Mesothelial cell of epicardium (in vitro differentiated cells): ENCODE results near the gene LAMTOR2. TPM values are rescaled to one million over a fixed set of nuclear protein-coding genes. Genes with fewer than 3 reads are reported as not detected.

Experiments
- DNase-seq, 2 experiments: peaks; one replicate each; pipeline ENCODE4 v3.0.0; 2021; ENCODE audit warnings: low spot score in 2 of 2; ENCODE audit not compliant: unreplicated experiment in 2 of 2
- H3K27ac Mint-ChIP-seq: 2 replicates; pipeline ENCODE4 v1.8.0; 2021; ENCODE audit warnings: mixed read lengths
- H3K27me3 Mint-ChIP-seq: 2 replicates; pipeline ENCODE4 v1.8.0; 2021; ENCODE audit warnings: low read depth, mixed read lengths
- H3K36me3 Mint-ChIP-seq: 2 replicates; pipeline ENCODE4 v1.8.0; 2021; ENCODE audit warnings: mixed read lengths
- H3K4me1 Mint-ChIP-seq: 2 replicates; pipeline ENCODE4 v1.8.0; 2021; ENCODE audit warnings: mixed read lengths
- H3K4me3 Mint-ChIP-seq: 2 replicates; pipeline ENCODE4 v1.8.0; 2021; ENCODE audit warnings: mild to moderate bottlenecking, moderate library complexity, mixed read lengths
- H3K9me3 Mint-ChIP-seq: 2 replicates; pipeline ENCODE4 v1.8.0; 2021; ENCODE audit warnings: mixed read lengths
- CTCF ChIP-seq: fragments of 200-600 bp; sonication (generic); IDR thresholded peaks from one replicate; pipeline ENCODE4 v1.5.0; 2021; ENCODE audit warnings: antibody characterized with exemption; ENCODE audit not compliant: unreplicated experiment
- total RNA-seq: library from RNA; stranded (reverse); gene quantifications from 3 replicates; pipeline ENCODE4 v1.2.1, GENCODE V29; 2021

Gene LAMTOR2
- total RNA-seq, 1 donor from 2014 or later = 39.5 TPM

- H3K9me3 Mint-ChIP-seq = no peaks in the 10 kb centered on the region
- H3K27me3 Mint-ChIP-seq = no peaks in the 10 kb centered on the region
- peak overlapping the region; percentile 55 for H3K27ac Mint-ChIP-seq
- no peak overlapping the region for H3K4me3 Mint-ChIP-seq
- H3K4me1 Mint-ChIP-seq = peaks cover 70% of the 10 kb centered on the region
- H3K36me3 Mint-ChIP-seq = peaks cover 20% of the 10 kb centered on the region
- DNase-seq = no peak
- no peak for TF ChIP-seq CTCF
These were observed 20.1 kb downstream of the LAMTOR2 start for GRCh38 chr1:156074661-156075060.

- H3K4me3 Mint-ChIP-seq = no peak overlapping the region
- no peaks in the 10 kb centered on the region for H3K27me3 Mint-ChIP-seq
- peak overlapping the region; percentile 79 for H3K27ac Mint-ChIP-seq
- TF ChIP-seq CTCF = no peak
- no peaks in the 10 kb centered on the region for H3K9me3 Mint-ChIP-seq
- no peak for DNase-seq
- peaks cover 75% of the 10 kb centered on the region for H3K4me1 Mint-ChIP-seq
- H3K36me3 Mint-ChIP-seq = peaks cover 21% of the 10 kb centered on the region
These were observed 20.6 kb downstream of the LAMTOR2 start for GRCh38 chr1:156075162-156075561.

- TF ChIP-seq CTCF = no peak
- no peak for DNase-seq
- Mint-ChIP-seq H3K4me3 (no peak overlapping the region), H3K4me1 (peaks cover 70% of the 10 kb centered on the region), H3K27me3 (no peaks in the 10 kb centered on the region), H3K27ac (peak overlapping the region; percentile 79), H3K36me3 (peaks cover 21% of the 10 kb centered on the region), H3K9me3 (no peaks in the 10 kb centered on the region)
These were observed 21.2 kb downstream of the LAMTOR2 start for GRCh38 chr1:156075775-156076204.

- TF ChIP-seq CTCF = no peak
- no peak for DNase-seq
- no peaks in the 10 kb centered on the region for H3K27me3 Mint-ChIP-seq
- no peak overlapping the region for H3K4me3 Mint-ChIP-seq
- no peaks in the 10 kb centered on the region for H3K9me3 Mint-ChIP-seq
- H3K27ac Mint-ChIP-seq = peak overlapping the region; percentile 40
- H3K36me3 Mint-ChIP-seq = peaks cover 21% of the 10 kb centered on the region
- peaks cover 69% of the 10 kb centered on the region for H3K4me1 Mint-ChIP-seq
These were observed 22.2 kb downstream of the LAMTOR2 start for GRCh38 chr1:156076609-156077429.

GRCh38 chr1:156077430-156077760 is 22.8 kb downstream of the LAMTOR2 start:
- no peak for DNase-seq

More at GRCh38 chr1:156077430-156077760, 22.8 kb downstream of the LAMTOR2 start:
- Mint-ChIP-seq H3K9me3 (no peaks in the 10 kb centered on the region), H3K4me1 (peaks cover 64% of the 10 kb centered on the region), H3K27ac (peak overlapping the region; percentile 40), H3K27me3 (no peaks in the 10 kb centered on the region), H3K36me3 (peaks cover 21% of the 10 kb centered on the region), H3K4me3 (no peak overlapping the region)
- no peak for TF ChIP-seq CTCF
